ENCODE data around the gene PTPRZ1.

Gene PTPRZ1

GRCh38 chr7:122035876-122036275, 162.9 kb downstream of the PTPRZ1 start:
- ATAC-seq, result no peak
- TF ChIP-seq ISL1 (CRISPR knock-in tag; IDR thresholded peaks at IDR 0.05) (no peak), CSRNP3 (CRISPR knock-in tag; IDR thresholded peaks at IDR 0.05) (no peak), ESRRG (CRISPR knock-in tag; IDR thresholded peaks at IDR 0.05) (no peak), OSR1 (CRISPR knock-in tag; IDR thresholded peaks at IDR 0.05) (no peak), GLIS3 (CRISPR knock-in tag; IDR thresholded peaks at IDR 0.05) (no peak), SNAI2 (CRISPR knock-in tag; IDR thresholded peaks at IDR 0.05) (no peak), TCF4 (CRISPR knock-in tag; IDR thresholded peaks at IDR 0.05; ENCODE audit: borderline replicate concordance) (no peak), PATZ1 (CRISPR knock-in tag; IDR thresholded peaks at IDR 0.05; ENCODE audit: borderline replicate concordance) (no peak)

- TF ChIP-seq CSRNP3 (CRISPR knock-in tag; IDR thresholded peaks at IDR 0.05) (no peak), ESRRG (CRISPR knock-in tag; IDR thresholded peaks at IDR 0.05) (no peak), PATZ1 (CRISPR knock-in tag; IDR thresholded peaks at IDR 0.05; ENCODE audit: borderline replicate concordance) (no peak), ZFP30 (CRISPR knock-in tag; IDR thresholded peaks at IDR 0.05) (no peak), POU6F1 (CRISPR knock-in tag; IDR thresholded peaks at IDR 0.05; ENCODE audit: borderline replicate concordance, low read depth) (no peak), ZNF8 (CRISPR knock-in tag; IDR thresholded peaks at IDR 0.05) (no peak), TSHZ2 (CRISPR knock-in tag; IDR thresholded peaks at IDR 0.05) (no peak), ZNF565 (CRISPR knock-in tag; conservative IDR thresholded peaks at IDR 0.05; ENCODE audit: low read depth) (no peak), GLIS3 (CRISPR knock-in tag; IDR thresholded peaks at IDR 0.05) (no peak)
- ATAC-seq, result no peak
Measured at GRCh38 chr7:122038134-122038533, 165.2 kb downstream of the PTPRZ1 start.

- TF ChIP-seq OSR1 (CRISPR knock-in tag; IDR thresholded peaks at IDR 0.05) (no peak), RARB (CRISPR knock-in tag; IDR thresholded peaks at IDR 0.05) (no peak), POU6F1 (CRISPR knock-in tag; IDR thresholded peaks at IDR 0.05; ENCODE audit: borderline replicate concordance, low read depth) (no peak), TSHZ2 (CRISPR knock-in tag; IDR thresholded peaks at IDR 0.05) (no peak), PPARA (CRISPR knock-in tag; IDR thresholded peaks at IDR 0.05; ENCODE audit: borderline replicate concordance) (no peak), GLIS3 (CRISPR knock-in tag; IDR thresholded peaks at IDR 0.05) (no peak), ZNF8 (CRISPR knock-in tag; IDR thresholded peaks at IDR 0.05) (no peak), ZFP30 (CRISPR knock-in tag; IDR thresholded peaks at IDR 0.05) (no peak), ZNF70 (CRISPR knock-in tag; IDR thresholded peaks at IDR 0.05) (no peak)
- no peak for ATAC-seq
Measured at GRCh38 chr7:122038904-122039303, 165.9 kb downstream of the PTPRZ1 start.

Measured in SK-N-SH treated with all-trans-retinoic acid at 6 μM for 48 hours (cell line).